ENCODE measurements around the gene ZNF33B. TPM values are rescaled to one million over a fixed set of nuclear protein-coding genes. Genes with fewer than 3 reads are reported as not detected.

The ZNF33B gene
- total and polyA plus RNA-seq, 9 of the 15 experiments (the other 6 are each of a cell fraction or from before 2014, with no cell fraction given), result 6.9 to 23.9 (median 15.4) TPM

DNA sequence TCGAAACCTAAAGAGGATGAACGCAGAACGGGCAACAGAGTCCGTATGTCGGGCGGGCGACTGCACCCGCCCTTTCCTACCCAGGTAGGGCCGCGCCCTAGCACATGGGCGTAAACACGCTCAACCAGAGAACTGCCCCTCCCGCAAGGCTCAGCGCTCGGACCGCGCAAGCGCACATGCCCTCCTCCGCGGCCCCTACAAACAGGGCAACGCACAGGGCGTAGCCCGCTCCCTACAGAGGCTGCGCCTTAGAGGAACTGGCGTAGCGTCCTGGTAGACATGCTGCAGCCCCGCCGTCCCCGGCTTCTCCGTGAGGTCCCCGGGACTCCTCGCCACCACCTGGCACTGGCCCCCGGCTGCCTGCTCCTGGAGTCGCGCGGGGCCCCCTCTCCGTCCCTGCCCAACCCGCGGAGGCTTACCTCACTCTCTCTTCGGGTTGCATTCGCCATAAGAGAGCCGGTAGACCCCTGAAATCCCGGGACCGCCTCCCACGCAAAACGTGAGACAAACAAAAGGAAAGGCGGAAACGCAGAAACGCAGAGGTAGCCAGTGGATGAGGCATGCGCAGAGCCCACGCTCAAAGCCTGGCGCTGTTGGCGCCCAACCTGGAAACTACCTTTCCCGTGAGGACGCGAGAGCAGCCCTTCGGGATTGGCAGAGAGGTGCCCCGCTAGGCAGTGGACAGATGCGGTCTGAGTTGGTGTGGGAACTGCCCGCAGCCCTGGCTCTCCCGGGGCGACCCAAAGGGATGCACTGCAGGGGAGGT is at the start of gene ZNF33B (continued):
- TF ChIP-seq HOXB6 (CRISPR knock-in tag; IDR thresholded peaks at IDR 0.05; ENCODE audit: borderline replicate concordance) (no peak), SMAD3 (CRISPR knock-in tag; conservative IDR thresholded peaks at IDR 0.05) (no peak), CBX8 (IDR thresholded peaks at IDR 0.05; ENCODE audit: borderline replicate concordance, extremely low read depth, low read depth, low read length, poor library complexity, severe bottlenecking) (no peak), TRIM28 (IDR thresholded peaks at IDR 0.05) (no peak), HEY1 (CRISPR knock-in tag; IDR thresholded peaks at IDR 0.05; ENCODE audit: borderline replicate concordance) (no peak), RFX5 (IDR thresholded peaks at IDR 0.05; ENCODE audit: low read depth, low read length) (no peak), CBX3 (IDR thresholded peaks at IDR 0.05; ENCODE audit: borderline replicate concordance in 1 of 2, low read length in 2 of 2) (peak in 1 of 2 experiments; percentile 43; a peak in 2 of 3 replicates), ZNF57 (CRISPR knock-in tag; IDR thresholded peaks at IDR 0.05) (no peak), SMC3 (conservative IDR thresholded peaks at IDR 0.05; ENCODE audit: insufficient read depth, low read depth, low read length) (0 out of 2 replicates have a peak, but pooled peaks have one; percentile 5), SPI1 (IDR thresholded peaks at IDR 0.05; ENCODE audit: borderline replicate concordance, low read depth, low read length) (peak; percentile 58; the same call in 1 of the 2 replicates), PHF21A (IDR thresholded peaks at IDR 0.05; ENCODE audit: borderline replicate concordance, low read depth) (0 out of 2 replicates have a peak, but pooled peaks have one; percentile 4), TEAD2 (tag; IDR thresholded peaks at IDR 0.05) (no peak), ZNF696 (CRISPR knock-in tag; conservative IDR thresholded peaks at IDR 0.05) (no peak), FOXK1 (CRISPR knock-in tag; IDR thresholded peaks at IDR 0.05; ENCODE audit: borderline replicate concordance) (peak; percentile 71; the same call in 1 of the 2 replicates), NUFIP1 (IDR thresholded peaks at IDR 0.05; ENCODE audit: partially characterized antibody) (no peak), OTX1 (CRISPR knock-in tag; IDR thresholded peaks at IDR 0.05) (no peak), ZNF253 (CRISPR knock-in tag; conservative IDR thresholded peaks at IDR 0.05) (no peak; the same call in 1 of the 2 replicates), JUNB (CRISPR knock-in tag; conservative IDR thresholded peaks at IDR 0.05) (no peak), NCOA2 (IDR thresholded peaks at IDR 0.05; ENCODE audit: partially characterized antibody in 2 of 2) (no peak), EP400 (IDR thresholded peaks at IDR 0.05) (peak; percentile 97), POLR2G (IDR thresholded peaks at IDR 0.05; ENCODE audit: low read depth, low read length) (peak; percentile 99), MIER1 (IDR thresholded peaks at IDR 0.05; ENCODE audit: low read depth) (no peak), KLF1 (tag; IDR thresholded peaks at IDR 0.05) (peak; percentile 97)
- TF ChIP-seq, protein P1, sequence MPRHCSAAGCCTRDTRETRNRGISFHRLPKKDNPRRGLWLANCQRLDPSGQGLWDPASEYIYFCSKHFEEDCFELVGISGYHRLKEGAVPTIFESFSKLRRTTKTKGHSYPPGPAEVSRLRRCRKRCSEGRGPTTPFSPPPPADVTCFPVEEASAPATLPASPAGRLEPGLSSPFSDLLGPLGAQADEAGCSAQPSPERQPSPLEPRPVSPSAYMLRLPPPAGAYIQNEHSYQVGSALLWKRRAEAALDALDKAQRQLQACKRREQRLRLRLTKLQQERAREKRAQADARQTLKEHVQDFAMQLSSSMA (CRISPR knock-in tag; IDR thresholded peaks at IDR 0.05), result no peak
- TF ChIP-seq, protein P2, sequence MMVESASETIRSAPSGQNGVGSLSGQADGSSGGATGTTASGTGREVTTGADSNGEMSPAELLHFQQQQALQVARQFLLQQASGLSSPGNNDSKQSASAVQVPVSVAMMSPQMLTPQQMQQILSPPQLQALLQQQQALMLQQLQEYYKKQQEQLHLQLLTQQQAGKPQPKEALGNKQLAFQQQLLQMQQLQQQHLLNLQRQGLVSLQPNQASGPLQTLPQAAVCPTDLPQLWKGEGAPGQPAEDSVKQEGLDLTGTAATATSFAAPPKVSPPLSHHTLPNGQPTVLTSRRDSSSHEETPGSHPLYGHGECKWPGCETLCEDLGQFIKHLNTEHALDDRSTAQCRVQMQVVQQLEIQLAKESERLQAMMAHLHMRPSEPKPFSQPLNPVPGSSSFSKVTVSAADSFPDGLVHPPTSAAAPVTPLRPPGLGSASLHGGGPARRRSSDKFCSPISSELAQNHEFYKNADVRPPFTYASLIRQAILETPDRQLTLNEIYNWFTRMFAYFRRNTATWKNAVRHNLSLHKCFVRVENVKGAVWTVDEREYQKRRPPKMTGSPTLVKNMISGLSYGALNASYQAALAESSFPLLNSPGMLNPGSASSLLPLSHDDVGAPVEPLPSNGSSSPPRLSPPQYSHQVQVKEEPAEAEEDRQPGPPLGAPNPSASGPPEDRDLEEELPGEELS (CRISPR knock-in tag; IDR thresholded peaks at IDR 0.05; ENCODE audit: borderline replicate concordance), result no peak
- TF ChIP-seq, protein P3, sequence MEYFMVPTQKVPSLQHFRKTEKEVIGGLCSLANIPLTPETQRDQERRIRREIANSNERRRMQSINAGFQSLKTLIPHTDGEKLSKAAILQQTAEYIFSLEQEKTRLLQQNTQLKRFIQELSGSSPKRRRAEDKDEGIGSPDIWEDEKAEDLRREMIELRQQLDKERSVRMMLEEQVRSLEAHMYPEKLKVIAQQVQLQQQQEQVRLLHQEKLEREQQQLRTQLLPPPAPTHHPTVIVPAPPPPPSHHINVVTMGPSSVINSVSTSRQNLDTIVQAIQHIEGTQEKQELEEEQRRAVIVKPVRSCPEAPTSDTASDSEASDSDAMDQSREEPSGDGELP (CRISPR knock-in tag; IDR thresholded peaks at IDR 0.05; ENCODE audit: borderline replicate concordance), result peak; percentile 85; the same call in 1 of the 2 replicates
